Keratinocyte (primary cell): ENCODE results near the gene ZBTB5.

Source experiments
- CTCF ChIP-seq, 3 experiments: IDR thresholded peaks in 1 of 3; conservative IDR thresholded peaks in 1 of 3; optimal IDR thresholded peaks in 1 of 3; 2 replicates in 2 of 3; 3 replicates in 1 of 3; pipeline versions ENCODE3 to v1.5.1; 2011; ENCODE audit warnings: low read length in 3 of 3, mild to moderate bottlenecking in 3 of 3, moderate library complexity in 2 of 3, control low read depth in 1 of 3, inconsistent platforms in 1 of 3; ENCODE audit not compliant: insufficient read depth in 2 of 3; ENCODE audit errors: extremely low read depth in 1 of 3
- EZH2 ChIP-seq: IDR thresholded peaks from one replicate; pipeline ENCODE4 v1.6.1; 2012; ENCODE audit warnings: inconsistent platforms, mild to moderate bottlenecking, low read length, moderate library complexity

GRCh38 chr9:37491939-37492338 is 26.7 kb upstream of the ZBTB5 start:
- TF ChIP-seq CTCF (optimal IDR thresholded peaks at IDR 0.05 in 1 of 3, IDR thresholded peaks at IDR 0.05 in 1 of 3, conservative IDR thresholded peaks at IDR 0.05 in 1 of 3; ENCODE audit: extremely low read depth in 1 of 3, insufficient read depth in 2 of 3, low read length in 3 of 3) (no peak), EZH2 (no peak)
